Sigmoid colon (tissue), 7 donors: ENCODE measurements around the gene PEX1. TPM values are rescaled to one million over a fixed set of nuclear protein-coding genes. Genes with fewer than 3 reads are reported as not detected.
A peak's percentile ranks its signal among the peaks of the same experiment; 100 is the strongest.
"Not testable (repeated sequence)": the region's sequence is repeated elsewhere in the genome, so short reads cannot be mapped to it uniquely, and the experiment has no call there.

ENCODE experiments used
- DNase-seq: peaks from one replicate; pipeline ENCODE4 v3.0.0-alpha.2; 2019
- H3K27ac ChIP-seq, 4 donors: fragments of 200-600 bp; sonication (generic); one replicate each; pipeline ENCODE4 v1.5.1; 2016 to 2019; ENCODE audit warnings: mild to moderate bottlenecking in 1 of 4
- H3K27me3 ChIP-seq, 3 donors: fragments of 200-600 bp; sonication (generic); one replicate each; pipeline ENCODE4 v1.5.1; 2019; ENCODE audit warnings: mild to moderate bottlenecking in 1 of 3
- H3K36me3 ChIP-seq, 4 donors: fragments of 200-600 bp; sonication (generic); one replicate each; pipeline ENCODE4 v1.5.1; 2016 to 2019
- H3K4me1 ChIP-seq, 4 donors: fragments of 200-600 bp; sonication (generic); one replicate each; pipeline ENCODE4 v1.5.1; 2017 to 2019
- H3K4me3 ChIP-seq, 4 donors: fragments of 200-600 bp; sonication (generic); one replicate each; pipeline ENCODE4 v1.5.1; 2017 to 2019; ENCODE audit warnings: mild to moderate bottlenecking in 2 of 4, moderate library complexity in 1 of 4
- H3K9me3 ChIP-seq, 4 donors: fragments of 200-600 bp in 3 of 4; sonication (generic) in 3 of 4; one replicate each; pipeline versions ENCODE4 v1.5.1 to v1.6.1; 2013 to 2019
- EP300 ChIP-seq, 4 donors: sonication (generic); formaldehyde crosslinking; IDR thresholded peaks; one replicate each; pipeline ENCODE4 v1.6.1; 2017; ENCODE audit warnings: antibody characterized with exemption in 4 of 4
- POLR2A ChIP-seq, 2 donors: fragments of 450-650 bp; IDR thresholded peaks; one replicate each; pipeline ENCODE4 v1.6.1; 2016; ENCODE audit warnings: antibody characterized with exemption in 2 of 2, mild to moderate bottlenecking in 2 of 2, moderate library complexity in 2 of 2
- POLR2AphosphoS5 ChIP-seq, 4 donors: sonication (generic); formaldehyde crosslinking; IDR thresholded peaks; one replicate each; pipeline ENCODE4 v1.6.1; 2017; ENCODE audit warnings: antibody characterized with exemption in 4 of 4
- WGBS, 2 donors: extraction: QIAGEN DNeasy Blood & Tissue Kit; methylation state at CpG; one replicate each; pipeline ENCODE4 v1.1.7; 2013; 5-methylcytosine and 5-hydroxymethylcytosine counted together
- intact Hi-C: fragments of 100-400 bp; cut with DNase I; formaldehyde crosslinking; loops from one replicate; pipeline ENCODE4 v1.15.1; 2023
- polyA plus RNA-seq, 3 donors: library from polyadenylated mRNA; stranded (reverse); fragments of 200-250 nt; gene quantifications; one replicate each; pipeline ENCODE4 v1.2.3, GENCODE V29; 2013
- total RNA-seq, 4 donors: library from RNA; depleted of rRNA; stranded (reverse); fragments of >200 nt; gene quantifications; one replicate each; pipeline ENCODE4 v1.1.0, GENCODE V29; 2016
- TF ChIP-seq, protein P1 (sequence below), 4 experiments: fragments of 450-650 bp in 3 of 4; fragments of 200-600 bp in 1 of 4; IDR thresholded peaks; one replicate each; pipeline ENCODE4 v1.5.1; 2016 to 2019; ENCODE audit warnings: antibody characterized with exemption in 4 of 4, mild to moderate bottlenecking in 3 of 4, moderate library complexity in 2 of 4
- donor health status: healthy with polysubstance abuse.
- donor health status: Bipolar disorder and iron deficiency.
- donor health status: healthy.

Gene PEX1
- total and polyA plus RNA-seq, 7 donors: 7.4 to 29.0 (median 19.0) TPM

DNA sequence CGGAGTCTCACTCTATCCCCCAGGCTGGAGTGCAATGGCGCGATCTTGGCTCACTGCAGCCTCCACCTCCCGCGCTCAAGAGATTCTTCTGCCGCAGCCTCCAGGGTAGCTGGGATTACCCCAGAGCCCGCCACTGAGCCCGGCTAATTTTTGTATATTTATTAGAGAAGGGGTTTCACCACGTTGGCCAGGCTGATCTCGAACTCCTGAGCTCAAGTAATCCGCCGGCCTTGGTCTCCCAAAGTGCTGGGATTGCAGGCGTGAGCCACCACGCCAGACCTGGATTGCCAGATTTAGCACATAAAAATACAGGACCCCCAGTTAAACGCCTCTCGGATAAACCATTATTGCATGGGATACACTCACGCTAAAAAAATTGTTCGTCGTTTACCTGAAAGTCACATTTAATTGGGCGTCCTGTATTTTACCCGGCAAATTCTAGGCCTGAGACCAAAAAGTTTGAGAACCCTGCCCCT is 81.4 kb downstream of the PEX1 start:
- peak; percentile 63 for DNase-seq

DNA sequence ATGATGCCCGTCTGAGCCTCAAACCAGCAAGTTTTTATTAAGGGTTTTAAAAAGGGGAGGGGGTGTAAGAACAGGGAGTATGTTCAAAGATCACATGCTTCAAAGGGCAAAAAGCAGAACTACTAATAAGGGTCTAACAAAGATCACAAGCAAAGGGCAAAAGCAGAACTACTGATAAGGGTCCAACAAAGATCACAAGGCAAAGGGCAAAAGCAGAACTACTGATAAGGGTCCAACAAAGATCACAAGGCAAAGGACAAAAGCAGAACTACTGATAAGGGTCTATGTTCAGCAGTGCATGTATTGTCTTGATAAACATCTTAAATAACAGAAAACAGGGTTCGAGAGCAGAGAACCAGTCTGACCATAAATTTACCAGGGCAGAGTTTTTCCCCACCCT is 85.6 kb downstream of the PEX1 start:
- H3K4me3 ChIP-seq, intact Hi-C loops, DNase-seq, H3K9me3 ChIP-seq, H3K27me3 ChIP-seq, H3K36me3 ChIP-seq, H3K4me1 ChIP-seq, H3K27ac ChIP-seq: not testable (repeated sequence)
- 84 to 86% methylated on average over 2 of the region's 2 CpGs for WGBS, 2 donors

More for the DNA sequence above, 81.4 kb downstream of the PEX1 start:
- H3K9me3 ChIP-seq: no peaks in the 10 kb centered on the region
- TF ChIP-seq, protein P1, sequence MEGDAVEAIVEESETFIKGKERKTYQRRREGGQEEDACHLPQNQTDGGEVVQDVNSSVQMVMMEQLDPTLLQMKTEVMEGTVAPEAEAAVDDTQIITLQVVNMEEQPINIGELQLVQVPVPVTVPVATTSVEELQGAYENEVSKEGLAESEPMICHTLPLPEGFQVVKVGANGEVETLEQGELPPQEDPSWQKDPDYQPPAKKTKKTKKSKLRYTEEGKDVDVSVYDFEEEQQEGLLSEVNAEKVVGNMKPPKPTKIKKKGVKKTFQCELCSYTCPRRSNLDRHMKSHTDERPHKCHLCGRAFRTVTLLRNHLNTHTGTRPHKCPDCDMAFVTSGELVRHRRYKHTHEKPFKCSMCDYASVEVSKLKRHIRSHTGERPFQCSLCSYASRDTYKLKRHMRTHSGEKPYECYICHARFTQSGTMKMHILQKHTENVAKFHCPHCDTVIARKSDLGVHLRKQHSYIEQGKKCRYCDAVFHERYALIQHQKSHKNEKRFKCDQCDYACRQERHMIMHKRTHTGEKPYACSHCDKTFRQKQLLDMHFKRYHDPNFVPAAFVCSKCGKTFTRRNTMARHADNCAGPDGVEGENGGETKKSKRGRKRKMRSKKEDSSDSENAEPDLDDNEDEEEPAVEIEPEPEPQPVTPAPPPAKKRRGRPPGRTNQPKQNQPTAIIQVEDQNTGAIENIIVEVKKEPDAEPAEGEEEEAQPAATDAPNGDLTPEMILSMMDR (IDR thresholded peaks at IDR 0.05): peak in 1 of 4 experiments; percentile 91
- TF ChIP-seq EP300 (IDR thresholded peaks at IDR 0.05): no peak
- peak overlapping the region; percentile 93 to 99 (median 97) for H3K27ac ChIP-seq
- peak overlapping the region; percentile 93 to 97 (median 94) for H3K4me3 ChIP-seq
- H3K36me3 ChIP-seq: peaks cover 5 to 22% (median 12%) of the 10 kb centered on the region in 4 donors
- no peaks in the 10 kb centered on the region for H3K27me3 ChIP-seq
- H3K4me1 ChIP-seq: peaks cover 0 to 11% (median 8%) of the 10 kb centered on the region in 4 donors
- WGBS, 2 donors: 55% methylated on average over 21 of the region's 21 CpGs
- intact Hi-C loops: loop anchor here (1.0 to 5.0 kb wide), 4 partner anchors 23 to 1185 kb away; partner anchors contain the start of genes CYP51A1, FZD1 and LRRD1

DNA sequence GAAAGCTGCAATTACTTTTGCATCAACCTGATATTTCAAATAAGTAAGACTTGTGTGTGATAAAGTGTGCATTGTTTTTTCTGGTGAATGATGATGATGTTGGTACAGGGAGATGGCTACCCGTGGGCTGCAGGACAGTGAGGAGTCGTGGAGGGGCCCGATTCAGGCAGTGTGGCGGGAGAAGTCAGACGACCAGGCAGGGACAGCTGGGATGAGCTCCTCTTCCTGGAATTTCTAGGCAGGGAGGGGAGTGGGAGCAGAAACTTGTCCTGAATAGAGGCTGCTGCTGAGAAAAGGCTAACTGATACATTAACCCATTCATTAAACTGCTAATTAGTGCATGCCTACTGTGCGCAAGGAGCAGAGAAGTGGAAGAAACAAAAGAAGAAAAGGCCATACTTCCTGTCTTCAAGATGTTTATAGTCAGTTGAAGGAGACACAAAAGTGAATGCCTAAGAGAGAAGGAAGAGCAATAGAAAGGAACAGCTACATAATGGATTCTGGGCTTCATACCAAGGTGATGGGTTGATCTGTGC is 90.3 kb downstream of the PEX1 start:
- no peaks in the 10 kb centered on the region for H3K4me1 ChIP-seq
- no peak for DNase-seq
- H3K4me3 ChIP-seq: no peak overlapping the region
- TF ChIP-seq EP300 (IDR thresholded peaks at IDR 0.05) (no peak), POLR2AphosphoS5 (IDR thresholded peaks at IDR 0.05) (no peak), POLR2A (IDR thresholded peaks at IDR 0.05) (no peak)
- TF ChIP-seq, protein P1 (IDR thresholded peaks at IDR 0.05): no peak
- no peaks in the 10 kb centered on the region for H3K36me3 ChIP-seq
- 79 to 84% methylated on average over 6 of the region's 6 CpGs for WGBS, 2 donors
- H3K9me3 ChIP-seq: no peaks in the 10 kb centered on the region
- H3K27ac ChIP-seq: no peak overlapping the region
- H3K27me3 ChIP-seq: no peaks in the 10 kb centered on the region
- intact Hi-C loops: no loop called here

Other genes starting within 250 kb of the PEX1 start
- gene GATAD1, start 81.0 kb downstream of the PEX1 start, total RNA-seq: 10 to 100 TPM; 26.5 to 57.1 (median 47.7) TPM
- gene GATAD1, start 81.0 kb downstream of the PEX1 start, polyA plus RNA-seq: 10 to 100 TPM; 14.8 to 16.8 (median 15.0) TPM
- gene ERVW-1, start 50.6 kb downstream of the PEX1 start, total RNA-seq: not detected
- under 1 TPM in 1 of 3 donors, not detected in 2; 0.03 TPM for gene ERVW-1, start 50.6 kb downstream of the PEX1 start, polyA plus RNA-seq
- gene RBM48, start 275 bp upstream of the PEX1 start, total RNA-seq: 10 to 100 TPM in 3 of 4 donors, 1 to 10 TPM in 1; 6.7 to 20.4 (median 14.5) TPM
- 1 to 10 TPM; 6.0 to 7.5 (median 6.9) TPM for gene RBM48, start 275 bp upstream of the PEX1 start, polyA plus RNA-seq
- gene FAM133B, start 61.9 kb upstream of the PEX1 start, total RNA-seq: 10 to 100 TPM; 23.8 to 28.3 (median 25.7) TPM
- gene FAM133B, start 61.9 kb upstream of the PEX1 start, polyA plus RNA-seq: 10 to 100 TPM; 10.9 to 13.4 (median 12.0) TPM